Spleen (tissue), 7 donors: ENCODE data around the gene UCK2.

Experiments used
- CTCF ChIP-seq, 11 experiments: fragments of 200-600 bp in 7 of 11; fragments of 450-650 bp in 4 of 11; sonication (generic) in 4 of 11; IDR thresholded peaks in 8 of 11; conservative IDR thresholded peaks in 3 of 11; 1 replicate in 7 of 11; 2 replicates in 4 of 11; pipeline versions ENCODE4 v1.4.0 to v1.8.0; 2016 to 2021; ENCODE audit warnings: antibody characterized with exemption in 11 of 11, inconsistent platforms in 4 of 11, mild to moderate bottlenecking in 1 of 11
- POLR2A ChIP-seq, 3 donors: fragments of 450-650 bp; IDR thresholded peaks; one replicate each; pipeline ENCODE4 v1.5.1; 2017; ENCODE audit warnings: antibody characterized with exemption in 3 of 3, mild to moderate bottlenecking in 1 of 3
- POLR2AphosphoS5 ChIP-seq, 3 donors: sonication (generic); formaldehyde crosslinking; IDR thresholded peaks; one replicate each; pipeline ENCODE4 v1.5.1; 2017; ENCODE audit warnings: antibody characterized with exemption in 3 of 3
- donor health status: DM: no; HTN: no; CAD: no; lungs with moderate emphysema.
- donor health status: DM: no; HTN: no; CAD: no.
- donor health status: DM: no; HTN: no; CAD: no.

- TF ChIP-seq CTCF (IDR thresholded peaks at IDR 0.05 in 8 of 11, conservative IDR thresholded peaks at IDR 0.05 in 3 of 11) (no peak), POLR2AphosphoS5 (IDR thresholded peaks at IDR 0.05) (no peak), POLR2A (IDR thresholded peaks at IDR 0.05) (no peak)
Observed at GRCh38 chr1:165844114-165844798, 16.8 kb downstream of the UCK2 start.
